ENCODE results near the gene BRD7. TPM values are rescaled to one million over a fixed set of nuclear protein-coding genes. Genes with fewer than 3 reads are reported as not detected.

The BRD7 gene
- polyA plus RNA-seq, 2 of the 4 experiments (the other 2 are of a cell fraction) = 60.4 to 94.5 TPM

- no peak overlapping the region for H3K27ac ChIP-seq
- ChIA-PET CTCF (interaction anchor here (1.0 to 1.3 kb wide), 3 partner anchors 17 to 523 kb away, joined by 3 to 5 read pairs (median 3); no protein-coding TSS in a partner anchor), POLR2A (no interaction called here)
- no peak overlapping the region for H3K4me2 ChIP-seq
- no peak; a peak in 1 of 6 replicates for ATAC-seq
- no peaks in the 10 kb centered on the region for H3K9me3 ChIP-seq
- H3K4me1 ChIP-seq = peaks cover 4% of the 10 kb centered on the region; the same call in 1 of the 3 replicates
- no peak overlapping the region for H3K4me3 ChIP-seq
- no peak for FAIRE-seq
- TF ChIP-seq CEBPB (IDR thresholded peaks at IDR 0.05) = 0 out of 4 replicates have a peak, but pooled peaks of 1 of the 2 experiments have one; percentile 27
- no peak for TF ChIP-seq EP300 (IDR thresholded peaks at IDR 0.05)
- TF ChIP-seq SREBF2 (IDR thresholded peaks at IDR 0.05) = no peak
- no peak for DNase-seq (ENCODE audit: low read depth in 1 of 2, low spot score in 1 of 2)
- 91% methylated on average over 8 of the region's 9 CpGs for WGBS (ENCODE audit: missing lambda C conversion rate)
These were observed 85.7 kb downstream of the BRD7 start for GRCh38 chr16:50282955-50283631.

GRCh38 chr16:50282010-50282538 is 86.7 kb downstream of the BRD7 start:
- ChIA-PET CTCF (interaction anchor here (1.0 to 1.3 kb wide), 3 partner anchors 10 to 68 kb away, joined by 3 read pairs; no protein-coding TSS in a partner anchor), POLR2A (no interaction called here)
- no peaks in the 10 kb centered on the region for H3K9me3 ChIP-seq
- TF ChIP-seq FOSB (CRISPR knock-in tag; IDR thresholded peaks at IDR 0.05) (no peak), RFX5 (IDR thresholded peaks at IDR 0.05) (no peak), EHMT2 (IDR thresholded peaks at IDR 0.05; ENCODE audit: low read depth) (no peak), JUN (IDR thresholded peaks at IDR 0.05) (no peak), BCL3 (IDR thresholded peaks at IDR 0.05) (no peak), HOXA7 (CRISPR knock-in tag; IDR thresholded peaks at IDR 0.05) (no peak), SMC3 (IDR thresholded peaks at IDR 0.05) (no peak), CBX2 (IDR thresholded peaks at IDR 0.05; ENCODE audit: borderline replicate concordance, low read depth) (no peak), RAD21 (conservative IDR thresholded peaks at IDR 0.05 in 1 of 2, IDR thresholded peaks at IDR 0.05 in 1 of 2) (no peak)
- TF ChIP-seq, protein P1, sequence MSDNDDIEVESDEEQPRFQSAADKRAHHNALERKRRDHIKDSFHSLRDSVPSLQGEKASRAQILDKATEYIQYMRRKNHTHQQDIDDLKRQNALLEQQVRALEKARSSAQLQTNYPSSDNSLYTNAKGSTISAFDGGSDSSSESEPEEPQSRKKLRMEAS (IDR thresholded peaks at IDR 0.05) = no peak
- TF ChIP-seq, protein P2, sequence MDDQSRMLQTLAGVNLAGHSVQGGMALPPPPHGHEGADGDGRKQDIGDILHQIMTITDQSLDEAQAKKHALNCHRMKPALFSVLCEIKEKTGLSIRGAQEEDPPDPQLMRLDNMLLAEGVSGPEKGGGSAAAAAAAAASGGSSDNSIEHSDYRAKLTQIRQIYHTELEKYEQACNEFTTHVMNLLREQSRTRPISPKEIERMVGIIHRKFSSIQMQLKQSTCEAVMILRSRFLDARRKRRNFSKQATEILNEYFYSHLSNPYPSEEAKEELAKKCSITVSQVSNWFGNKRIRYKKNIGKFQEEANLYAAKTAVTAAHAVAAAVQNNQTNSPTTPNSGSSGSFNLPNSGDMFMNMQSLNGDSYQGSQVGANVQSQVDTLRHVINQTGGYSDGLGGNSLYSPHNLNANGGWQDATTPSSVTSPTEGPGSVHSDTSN (IDR thresholded peaks at IDR 0.05) = no peak
- TF ChIP-seq, protein P3, sequence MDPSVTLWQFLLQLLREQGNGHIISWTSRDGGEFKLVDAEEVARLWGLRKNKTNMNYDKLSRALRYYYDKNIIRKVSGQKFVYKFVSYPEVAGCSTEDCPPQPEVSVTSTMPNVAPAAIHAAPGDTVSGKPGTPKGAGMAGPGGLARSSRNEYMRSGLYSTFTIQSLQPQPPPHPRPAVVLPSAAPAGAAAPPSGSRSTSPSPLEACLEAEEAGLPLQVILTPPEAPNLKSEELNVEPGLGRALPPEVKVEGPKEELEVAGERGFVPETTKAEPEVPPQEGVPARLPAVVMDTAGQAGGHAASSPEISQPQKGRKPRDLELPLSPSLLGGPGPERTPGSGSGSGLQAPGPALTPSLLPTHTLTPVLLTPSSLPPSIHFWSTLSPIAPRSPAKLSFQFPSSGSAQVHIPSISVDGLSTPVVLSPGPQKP (IDR thresholded peaks at IDR 0.05; ENCODE audit: low read depth, low read length) = no peak
- H3K4me3 ChIP-seq = no peak overlapping the region
- WGBS (ENCODE audit: missing lambda C conversion rate) = 83% methylated on average over 5 of the region's 7 CpGs
- ATAC-seq = no peak
- no peak for FAIRE-seq
- no peak for DNase-seq (ENCODE audit: low read depth in 1 of 2, low spot score in 1 of 2)
- no peak overlapping the region for H3K27ac ChIP-seq
- no peak overlapping the region for H3K4me2 ChIP-seq
- peaks cover 4% of the 10 kb centered on the region; the same call in 1 of the 3 replicates for H3K4me1 ChIP-seq

- TF ChIP-seq, protein P1 (IDR thresholded peaks at IDR 0.05) = no peak
- H3K4me1 ChIP-seq = peaks cover 4% of the 10 kb centered on the region; the same call in 1 of the 3 replicates
- ATAC-seq (no peak), DNase-seq (ENCODE audit: low read depth in 1 of 2, low spot score in 1 of 2) (no peak), FAIRE-seq (no peak)
- no peak overlapping the region for H3K4me2 ChIP-seq
- ChIA-PET CTCF (interaction anchor here (1.3 to 2.5 kb wide), 2 partner anchors 9 to 14 kb away, joined by 3 to 5 read pairs; no protein-coding TSS in a partner anchor), POLR2A (no interaction called here)
- no peak overlapping the region for H3K4me3 ChIP-seq
- H3K27ac ChIP-seq = no peak overlapping the region
- WGBS (ENCODE audit: missing lambda C conversion rate) = 90% methylated on average over 18 of the region's 21 CpGs
- no peaks in the 10 kb centered on the region for H3K9me3 ChIP-seq
These were observed 87.3 kb downstream of the BRD7 start for GRCh38 chr16:50281391-50282009.

Measured in A549 (cell line).